HG03097 (cell line): ENCODE results near the gene ZFPL1.
A peak's percentile ranks its signal among the peaks of the same experiment; 100 is the strongest.

ENCODE experiments used
- ATAC-seq: cut with Tn5 transposase; IDR thresholded peaks from one replicate; pipeline ENCODE4 v1.9.1; 2021; ENCODE audit not compliant: unreplicated experiment, low FRiP score

The ZFPL1 gene

DNA sequence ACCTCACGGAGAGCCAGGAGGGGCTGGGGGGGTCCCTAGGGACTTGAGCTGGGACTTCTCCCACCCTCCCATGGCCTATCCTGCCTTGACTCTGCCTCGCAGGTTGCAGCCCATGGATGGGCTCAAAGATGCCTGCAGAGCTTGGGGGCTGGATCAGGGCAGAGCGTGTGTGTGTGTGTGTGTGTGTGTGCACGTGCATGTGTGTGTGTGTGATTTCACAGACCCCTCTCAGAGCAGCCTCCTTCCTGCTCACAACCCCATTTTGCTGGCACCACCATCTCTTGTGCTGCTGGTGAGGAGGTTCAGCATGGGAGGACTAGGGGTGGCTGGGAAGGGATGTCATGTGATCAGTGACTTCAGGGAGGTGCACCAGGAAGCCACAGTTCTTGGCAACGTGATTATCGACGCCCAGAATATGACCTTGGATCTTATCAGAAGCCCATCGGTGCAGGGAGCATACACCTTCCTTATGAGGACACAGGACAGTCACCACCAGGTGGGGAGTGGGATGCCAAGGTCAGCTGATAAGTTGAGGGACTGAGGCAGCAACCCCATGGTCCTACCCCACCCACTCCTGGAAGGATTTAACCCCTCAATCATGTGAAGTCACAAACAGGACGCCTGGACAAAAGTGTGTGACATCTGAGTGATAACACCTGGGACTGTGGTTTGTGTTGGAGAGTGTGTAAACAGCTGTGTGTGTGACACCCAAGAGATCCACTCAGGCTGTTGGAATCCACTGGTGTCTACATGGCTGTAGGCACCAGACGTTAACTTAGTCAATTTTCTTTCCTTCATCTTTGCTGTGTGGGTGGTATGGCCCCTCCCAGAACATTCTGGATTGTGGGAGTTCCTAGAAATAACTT lies 23.8 kb upstream of the ZFPL1 start:
- ATAC-seq: no peak

DNA sequence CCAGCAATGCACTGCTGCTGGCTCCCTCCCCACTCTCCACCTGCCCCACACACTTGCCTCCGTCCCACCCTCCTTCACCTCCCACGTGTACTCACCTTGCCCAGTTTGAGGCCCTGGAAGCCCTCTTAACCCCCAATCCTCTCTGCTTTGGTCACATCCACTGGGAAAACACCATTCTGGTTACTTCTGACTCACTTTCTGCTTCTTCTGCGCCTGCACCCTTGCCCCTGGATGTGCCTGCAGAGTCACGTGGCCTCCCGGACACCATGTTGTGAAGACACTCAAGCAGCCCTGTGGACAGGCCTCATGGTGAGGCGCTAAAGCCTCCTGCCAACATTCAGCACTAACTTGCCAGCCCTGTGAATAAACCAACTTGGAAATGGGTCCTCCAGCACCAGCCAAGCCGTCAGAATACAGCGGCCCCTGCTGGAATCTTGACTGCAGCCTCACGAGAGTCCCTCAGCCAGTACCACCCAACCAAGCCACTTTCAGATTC lies 23.1 kb upstream of the ZFPL1 start:
- no peak for ATAC-seq

DNA sequence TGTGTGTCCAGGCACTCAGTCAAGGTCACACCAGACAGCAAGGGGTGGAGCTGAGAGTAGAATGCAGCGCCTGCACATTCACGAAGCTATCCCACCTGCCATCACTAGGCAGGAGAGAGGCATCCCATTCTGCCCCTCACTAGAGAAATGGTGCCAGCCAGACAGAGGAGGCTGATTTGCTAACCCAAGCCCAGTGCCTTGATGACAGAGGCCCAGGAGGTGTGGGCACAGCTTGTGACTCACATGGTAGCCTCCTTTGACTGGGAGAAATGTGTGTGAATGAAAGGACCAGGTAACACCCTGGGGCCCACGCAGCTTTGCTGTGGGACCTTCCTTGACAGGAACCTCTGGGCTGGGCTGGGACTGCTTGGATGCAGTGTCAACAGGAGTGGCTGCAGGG lies 20.5 kb upstream of the ZFPL1 start:
- ATAC-seq: no peak

DNA sequence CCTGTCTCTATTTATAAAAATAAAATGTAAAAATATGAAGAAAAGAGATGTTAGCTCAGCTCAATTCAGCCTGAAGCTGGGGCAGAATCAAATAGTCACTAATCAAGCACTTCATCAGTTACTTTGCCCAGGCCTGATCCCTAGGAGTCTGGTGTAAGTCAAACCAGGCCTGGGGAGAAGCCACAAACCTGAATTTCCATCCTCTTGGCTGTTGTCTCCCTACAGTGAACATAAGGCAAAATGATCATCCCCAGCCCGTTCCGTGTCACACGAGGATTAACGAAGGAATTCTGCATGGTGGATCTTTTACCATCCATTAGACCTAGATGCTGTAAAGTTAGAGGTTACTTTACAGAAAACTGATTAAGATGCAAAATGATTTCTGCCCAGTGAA lies 19.2 kb upstream of the ZFPL1 start:
- no peak for ATAC-seq

DNA sequence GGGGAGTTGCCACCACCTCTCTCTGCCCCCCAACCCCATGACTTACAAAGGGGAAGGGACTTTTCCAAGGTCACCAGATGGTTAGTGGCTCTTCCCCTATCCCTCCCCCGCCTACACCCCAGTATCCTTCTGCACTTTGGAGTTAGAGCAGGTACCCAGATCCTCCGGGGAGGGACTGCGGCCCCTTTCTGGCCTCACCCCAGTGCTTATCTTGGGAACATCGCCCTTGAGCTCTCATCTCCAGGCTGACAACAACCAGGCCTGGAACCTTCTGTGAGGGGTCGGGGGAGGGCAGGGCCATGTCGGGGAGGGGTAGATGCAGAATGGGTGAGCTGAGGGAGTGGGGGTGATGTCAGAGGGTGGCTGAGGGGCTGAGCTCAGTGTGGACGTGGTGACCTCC lies 18.2 kb upstream of the ZFPL1 start:
- ATAC-seq: no peak

DNA sequence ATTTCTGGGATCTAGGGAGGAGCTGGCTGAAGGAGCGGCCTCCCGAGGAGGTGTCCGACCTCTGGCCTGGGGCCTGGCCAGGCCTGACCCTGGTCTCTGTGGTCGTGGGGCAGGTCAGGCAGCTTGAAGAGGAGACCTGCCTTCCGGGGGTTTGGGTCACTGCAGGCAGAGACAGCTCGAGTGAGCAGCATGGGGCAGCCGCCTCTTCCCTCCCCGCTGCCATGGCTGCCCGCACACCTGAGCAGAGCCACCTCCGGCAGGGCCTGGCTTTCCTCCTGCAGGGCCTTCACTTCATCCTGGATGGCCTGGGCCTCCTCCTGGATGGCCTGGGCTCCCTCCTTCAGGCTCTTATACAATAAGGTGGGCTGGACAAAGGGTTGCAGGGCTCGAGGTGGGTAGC lies 17.7 kb upstream of the ZFPL1 start:
- no peak for ATAC-seq

DNA sequence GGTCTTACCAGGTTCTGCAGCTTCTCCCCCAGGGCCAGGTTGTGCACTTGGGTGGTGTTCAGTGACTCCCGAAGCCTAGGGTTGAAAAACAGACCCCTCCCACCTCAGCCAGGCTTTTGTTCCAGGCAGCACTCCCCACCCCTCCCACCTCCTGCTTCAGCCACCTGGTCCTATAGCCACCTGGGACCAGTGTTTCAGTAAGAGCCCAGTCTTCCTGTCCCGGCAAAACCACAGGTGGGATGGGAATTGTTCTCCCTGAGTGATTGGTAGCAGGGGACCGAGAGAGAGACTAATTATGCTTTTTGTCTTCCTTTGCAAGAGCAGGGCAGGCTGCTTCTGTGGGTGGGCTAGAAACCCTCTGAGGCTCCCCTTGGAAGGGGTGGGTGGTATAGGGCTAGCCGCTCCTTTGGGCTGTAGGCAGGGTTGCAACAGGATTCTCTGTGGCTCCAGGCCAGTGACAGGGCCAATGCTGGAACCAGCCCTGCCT lies 17.2 kb upstream of the ZFPL1 start:
- no peak for ATAC-seq

DNA sequence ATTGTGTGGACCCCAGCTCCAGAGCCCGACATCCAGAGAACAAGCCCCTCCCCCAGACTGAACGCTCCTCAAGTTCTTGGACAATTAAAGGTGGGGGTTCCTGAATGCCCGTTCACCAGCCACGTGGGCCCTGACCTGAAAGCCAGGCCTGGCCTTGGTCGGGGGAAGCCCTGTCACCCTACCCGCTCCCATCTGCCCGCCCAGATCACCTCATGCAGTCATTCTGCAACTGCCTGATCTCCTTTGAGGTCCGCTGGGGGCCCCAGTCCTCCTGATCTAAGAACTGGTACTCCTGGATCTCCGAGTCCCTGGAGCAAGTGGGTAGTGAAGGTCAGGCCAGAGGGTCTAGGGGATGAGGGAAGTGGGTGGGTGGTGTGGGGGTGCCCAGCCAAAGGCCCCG lies 16.6 kb upstream of the ZFPL1 start:
- ATAC-seq: no peak

DNA sequence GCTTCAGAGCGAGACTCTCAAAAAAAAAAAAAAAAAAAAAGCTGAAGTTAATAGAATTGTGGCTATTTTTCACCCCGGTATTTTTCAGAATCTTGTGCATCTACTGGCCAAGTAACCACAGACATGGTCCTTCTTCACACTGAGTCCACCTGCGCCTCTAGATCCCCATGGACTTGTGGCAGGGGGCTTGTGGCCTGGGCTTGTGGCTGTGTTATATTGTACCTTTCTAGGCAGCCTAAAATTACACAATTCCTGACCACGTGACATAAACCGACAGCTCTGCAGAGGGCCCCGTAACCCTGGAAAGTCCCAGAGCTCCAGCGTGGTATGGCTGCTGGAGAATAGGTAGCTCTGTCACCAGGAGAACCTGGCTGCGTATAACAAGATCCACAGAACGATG lies 14.8 kb upstream of the ZFPL1 start:
- no peak for ATAC-seq

DNA sequence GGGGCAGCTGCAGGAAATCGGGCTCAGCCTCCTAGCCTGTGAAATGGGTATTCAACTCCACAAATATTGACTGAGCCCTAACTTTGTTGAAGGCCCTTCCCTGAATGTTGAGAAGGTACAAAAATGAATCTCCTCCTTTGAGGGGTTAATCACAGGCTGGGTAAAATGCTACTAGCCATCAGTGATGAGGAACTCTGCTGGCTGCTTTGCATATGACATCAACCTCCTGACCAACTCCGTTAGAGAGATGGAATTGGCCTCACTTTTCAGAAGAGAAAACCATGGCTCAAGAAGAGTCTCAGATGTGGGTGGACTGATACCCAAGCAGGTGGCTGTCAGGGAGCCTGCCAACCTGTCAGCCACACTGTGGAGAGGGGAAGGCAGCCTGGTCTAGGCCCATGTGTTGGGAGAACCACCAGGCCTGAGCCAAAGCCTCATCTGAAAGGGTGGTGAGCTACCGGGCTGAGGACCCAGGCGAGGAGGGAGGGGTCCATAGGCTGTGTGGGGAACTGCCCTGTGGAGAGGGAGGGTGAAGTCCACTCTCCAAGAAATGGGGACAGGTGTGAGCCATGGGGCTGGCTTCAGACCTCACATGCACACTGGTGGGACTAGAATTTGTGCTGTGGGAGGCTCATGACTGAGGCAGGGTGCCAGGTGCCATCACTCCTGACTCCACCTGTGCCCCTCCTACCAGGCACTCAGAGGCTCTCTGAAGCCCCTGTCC lies 12.0 kb upstream of the ZFPL1 start:
- ATAC-seq: no peak

DNA sequence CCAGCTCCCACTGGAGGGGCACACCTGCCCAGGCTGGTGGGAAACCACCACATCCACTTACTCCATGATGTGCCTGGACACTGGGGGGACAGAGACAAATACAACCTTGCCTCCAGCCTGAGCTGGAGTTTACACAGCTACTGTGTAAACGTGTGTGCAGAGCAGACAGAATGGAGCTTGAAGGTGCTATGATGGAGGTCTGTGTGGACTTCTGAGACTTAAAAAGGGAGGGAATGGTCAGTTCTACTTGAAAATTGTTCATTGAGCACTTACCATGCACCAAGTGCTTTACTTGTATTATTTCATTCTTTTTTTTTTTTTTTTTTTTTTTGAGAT lies 11.4 kb upstream of the ZFPL1 start:
- no peak for ATAC-seq

DNA sequence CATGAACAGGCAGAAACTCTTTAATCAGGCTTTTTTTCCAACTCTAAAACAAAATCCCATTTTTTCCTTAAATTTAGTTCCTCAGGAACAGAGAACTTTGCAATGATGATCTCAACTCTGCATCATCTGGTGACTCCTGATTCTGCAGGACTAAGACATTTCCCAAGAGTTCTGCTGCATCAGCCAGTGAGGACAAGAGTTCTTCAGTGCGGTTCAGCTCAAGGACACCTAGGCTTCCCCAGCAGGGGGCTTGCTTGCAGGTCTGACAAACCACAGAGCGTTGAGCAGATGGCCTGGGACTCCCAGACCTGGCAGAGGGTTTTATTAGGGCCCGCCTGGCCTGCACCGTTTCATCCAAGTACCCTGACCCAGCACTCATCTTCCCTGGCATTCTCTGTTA lies 6.6 kb upstream of the ZFPL1 start:
- ATAC-seq: no peak

DNA sequence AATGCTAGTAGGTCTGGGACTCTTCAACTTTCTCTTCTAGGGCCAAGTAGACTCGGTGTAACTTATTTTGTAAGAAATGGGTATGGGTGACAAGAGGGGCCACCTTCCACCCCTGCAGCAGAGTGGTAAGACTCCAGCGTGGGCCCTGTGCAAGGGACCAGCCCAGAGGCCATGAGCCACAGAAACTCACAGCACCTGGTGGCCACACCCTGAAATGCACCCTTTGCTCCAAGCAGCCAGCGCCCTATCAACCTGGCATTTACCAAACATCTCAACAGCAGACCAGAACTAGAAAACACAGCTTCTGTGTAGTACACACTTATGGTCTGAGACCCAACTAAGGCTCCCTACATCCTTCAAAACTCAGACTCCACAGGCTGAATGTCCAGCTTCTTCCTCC lies 5.9 kb upstream of the ZFPL1 start:
- ATAC-seq: no peak

DNA sequence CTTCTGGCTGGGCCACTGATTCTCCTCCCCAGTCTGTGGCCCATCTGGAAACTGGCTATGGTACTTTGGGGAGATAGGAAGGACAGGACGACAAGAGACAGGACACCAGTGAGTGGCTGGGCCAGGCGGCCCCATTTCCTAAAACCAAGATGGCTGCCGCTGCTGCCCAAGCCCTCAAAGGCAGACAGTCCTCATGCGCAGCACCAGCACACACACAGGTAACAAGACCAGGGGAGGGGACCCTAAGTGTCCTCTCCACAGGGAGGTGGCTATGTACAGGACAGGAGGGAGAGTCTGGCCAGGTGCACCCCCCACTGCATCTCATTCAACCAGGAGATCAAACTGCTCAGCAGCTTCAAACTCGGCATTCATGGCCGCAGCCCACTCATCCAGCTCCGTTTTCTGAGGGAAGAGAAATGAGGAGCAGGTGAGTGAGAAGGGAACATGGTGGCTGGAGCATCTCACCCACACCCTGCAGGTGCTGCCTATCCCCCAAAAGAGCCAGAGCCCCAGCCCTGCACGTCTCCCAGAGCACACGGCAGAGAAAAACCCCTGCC lies 5.2 kb upstream of the ZFPL1 start:
- ATAC-seq: no peak

DNA sequence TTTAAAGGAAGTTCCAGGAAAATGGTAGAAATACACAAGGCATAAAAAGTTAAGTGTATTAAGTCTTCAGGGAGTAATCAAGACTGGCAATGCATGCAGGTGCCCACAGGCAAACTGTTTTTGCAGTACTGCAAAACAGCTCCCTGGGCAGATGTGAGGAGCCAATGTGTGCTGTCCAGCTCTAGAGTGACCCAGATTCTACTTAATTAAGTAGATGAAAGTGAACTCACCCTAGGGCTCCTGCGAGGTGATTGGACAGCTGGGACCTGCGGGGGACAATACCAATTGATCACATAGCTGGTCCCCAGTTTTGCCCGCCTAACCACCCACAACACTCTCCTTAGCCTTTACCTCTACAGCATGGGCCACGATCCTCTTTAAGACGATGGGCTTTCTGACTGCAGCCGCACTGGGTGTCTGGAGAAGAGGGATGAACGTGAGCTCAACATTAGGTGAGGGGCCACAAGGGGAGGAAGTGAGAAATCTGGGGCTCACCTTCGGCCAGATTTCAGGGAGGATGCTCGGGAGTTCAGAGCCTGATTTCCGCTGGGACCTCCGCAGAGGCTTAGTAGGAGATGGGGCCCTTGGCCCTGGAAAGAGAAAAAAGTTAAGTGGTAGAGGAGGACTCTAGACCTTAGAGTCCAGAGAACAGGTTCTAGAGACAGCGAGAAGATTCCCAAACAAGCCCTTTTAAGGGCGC lies 738 bp upstream of the ZFPL1 start:
- ATAC-seq: peak; percentile 22

DNA sequence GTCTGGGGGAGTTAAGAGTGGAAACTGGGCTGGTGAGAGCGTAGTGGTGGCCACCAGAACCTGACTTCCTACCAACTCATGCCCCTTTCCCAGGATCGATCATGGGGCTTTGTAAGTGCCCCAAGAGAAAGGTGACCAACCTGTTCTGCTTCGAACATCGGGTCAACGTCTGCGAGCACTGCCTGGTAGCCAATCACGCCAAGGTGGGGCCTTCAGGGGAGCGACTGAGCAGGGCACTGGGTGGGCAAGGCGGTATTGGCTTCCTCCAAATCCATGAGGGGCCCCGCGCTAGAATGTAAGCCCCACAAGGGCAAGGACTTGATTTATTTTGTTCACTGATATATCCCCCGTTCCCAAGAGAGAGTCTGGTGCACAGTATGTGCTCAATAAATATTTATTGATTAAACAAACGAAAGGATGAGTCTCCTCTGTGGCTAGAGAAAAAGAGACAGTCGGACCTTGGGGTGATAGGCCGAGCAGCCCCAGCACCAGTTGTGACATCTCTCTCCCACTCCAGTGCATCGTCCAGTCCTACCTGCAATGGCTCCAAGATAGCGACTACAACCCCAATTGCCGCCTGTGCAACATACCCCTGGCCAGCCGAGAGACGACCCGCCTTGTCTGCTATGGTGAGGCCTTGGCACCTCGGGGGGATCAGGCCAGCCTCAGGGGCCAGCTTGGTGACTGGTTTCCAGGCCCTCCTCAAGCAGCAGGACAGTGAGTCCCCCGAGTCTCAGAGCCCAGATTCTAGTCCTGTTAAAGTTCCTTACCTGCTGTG lies 765 bp downstream of the ZFPL1 start:
- no peak for ATAC-seq

DNA sequence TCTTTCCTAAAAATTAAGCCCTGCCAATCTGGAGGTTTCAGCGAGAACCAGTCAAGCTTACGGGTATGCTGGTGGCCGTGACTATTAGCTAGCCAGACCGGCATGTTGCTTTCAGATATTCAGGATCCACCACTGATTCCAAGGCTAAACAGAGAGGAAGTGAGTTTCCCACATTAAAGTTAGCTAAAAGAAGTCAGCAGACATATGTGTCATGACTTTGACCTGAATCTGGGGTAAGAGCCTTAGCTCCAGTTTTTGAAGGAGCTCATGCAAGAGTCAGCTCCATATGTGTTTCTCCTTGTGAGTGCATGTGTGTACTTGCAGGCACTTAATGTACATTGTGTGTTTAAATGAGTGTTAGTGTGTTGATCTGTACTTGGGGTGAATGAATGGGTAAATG lies 1.4 kb downstream of the ZFPL1 start:
- ATAC-seq: no peak

DNA sequence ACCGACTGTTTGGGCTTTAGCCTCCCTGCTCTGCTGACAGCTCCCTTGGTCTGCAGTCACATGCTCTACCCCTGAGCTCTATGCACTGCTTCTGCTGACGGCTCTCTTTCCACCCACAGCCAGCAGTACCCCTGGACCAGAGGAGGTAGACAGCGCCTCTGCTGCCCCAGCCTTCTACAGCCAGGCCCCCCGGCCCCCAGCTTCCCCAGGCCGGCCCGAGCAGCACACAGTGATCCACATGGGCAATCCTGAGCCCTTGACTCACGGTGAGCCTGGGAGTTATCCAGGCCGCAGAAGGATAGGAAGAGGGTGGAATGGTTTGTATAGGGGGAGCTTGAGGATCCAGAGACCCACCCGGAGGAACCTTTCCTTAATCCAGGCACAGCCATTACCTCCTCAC lies 2.8 kb downstream of the ZFPL1 start:
- no peak for ATAC-seq

DNA sequence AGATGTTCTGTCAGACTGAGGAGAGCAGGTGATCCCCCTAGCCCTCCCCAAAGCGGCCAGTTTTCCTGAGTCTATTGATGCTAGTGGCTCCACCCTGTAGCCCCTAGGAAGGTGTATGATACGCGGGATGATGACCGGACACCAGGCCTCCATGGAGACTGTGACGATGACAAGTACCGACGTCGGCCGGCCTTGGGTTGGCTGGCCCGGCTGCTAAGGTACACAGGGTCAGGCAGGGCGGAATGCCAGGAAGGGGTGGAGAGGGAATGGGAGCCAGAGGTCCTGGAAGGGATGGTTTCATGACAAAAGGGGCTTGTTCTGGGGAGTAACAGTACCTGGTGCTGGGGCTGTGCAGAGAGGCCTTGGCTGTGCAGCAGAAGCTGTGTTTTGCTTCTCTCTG lies 3.2 kb downstream of the ZFPL1 start:
- no peak for ATAC-seq

DNA sequence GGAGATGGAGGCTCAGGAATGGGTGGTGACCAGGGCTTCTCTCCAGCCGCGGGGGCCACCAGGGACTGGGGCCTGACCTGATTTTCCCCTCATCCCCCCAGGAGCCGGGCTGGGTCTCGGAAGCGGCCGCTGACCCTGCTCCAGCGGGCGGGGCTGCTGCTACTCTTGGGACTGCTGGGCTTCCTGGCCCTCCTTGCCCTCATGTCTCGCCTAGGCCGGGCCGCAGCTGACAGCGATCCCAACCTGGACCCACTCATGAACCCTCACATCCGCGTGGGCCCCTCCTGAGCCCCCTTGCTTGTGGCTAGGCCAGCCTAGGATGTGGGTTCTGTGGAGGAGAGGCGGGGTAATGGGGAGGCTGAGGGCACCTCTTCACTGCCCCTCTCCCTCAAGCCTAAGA lies 3.8 kb downstream of the ZFPL1 start:
- no peak for ATAC-seq
